Measurements from ENCODE around the gene RUNDC1.

DNA sequence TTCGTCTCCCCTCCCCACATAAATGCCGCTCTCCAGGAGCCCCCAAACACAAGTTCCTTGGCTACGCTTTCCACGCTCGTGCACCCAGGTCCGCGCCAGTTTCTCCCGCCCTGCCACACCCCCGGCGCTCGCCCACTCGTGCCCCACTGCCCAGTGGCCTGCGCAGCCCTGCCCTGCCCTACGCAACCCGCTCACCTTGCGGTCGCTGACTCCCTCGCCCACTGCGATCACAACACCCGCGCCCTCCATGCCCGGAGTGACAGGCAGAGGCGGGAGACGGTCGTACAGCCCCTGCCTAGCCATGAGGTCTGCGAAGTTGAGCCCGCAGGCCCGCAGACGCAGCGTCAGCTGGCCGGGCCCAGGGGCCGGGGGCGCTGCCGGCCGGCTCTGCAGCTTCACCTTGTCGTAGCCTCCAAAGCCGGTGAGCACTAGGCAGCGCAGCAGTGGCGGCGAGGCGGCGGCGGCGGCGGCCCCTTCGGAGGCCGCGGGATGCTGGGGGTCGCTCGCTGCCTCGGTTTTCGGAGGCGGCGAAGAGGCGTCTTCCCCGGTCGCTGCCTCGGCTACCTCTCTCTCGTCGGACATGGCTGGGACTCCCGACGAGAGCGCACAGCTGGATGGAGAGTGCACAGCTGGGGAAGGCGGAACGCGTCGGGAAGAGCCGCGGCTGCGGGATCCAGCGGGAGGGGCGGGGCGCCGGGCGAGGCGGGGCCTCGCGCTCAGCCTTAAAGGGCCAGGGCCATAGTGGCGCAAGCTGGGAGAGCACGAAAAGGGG is 41.6 kb downstream of the RUNDC1 start, which contains the start of gene VAT1:
- TF ChIP-seq POLR2A (IDR thresholded peaks at IDR 0.05; ENCODE audit: extremely low read depth, insufficient read length) = peak; percentile 48
- TF ChIP-seq, protein P1, sequence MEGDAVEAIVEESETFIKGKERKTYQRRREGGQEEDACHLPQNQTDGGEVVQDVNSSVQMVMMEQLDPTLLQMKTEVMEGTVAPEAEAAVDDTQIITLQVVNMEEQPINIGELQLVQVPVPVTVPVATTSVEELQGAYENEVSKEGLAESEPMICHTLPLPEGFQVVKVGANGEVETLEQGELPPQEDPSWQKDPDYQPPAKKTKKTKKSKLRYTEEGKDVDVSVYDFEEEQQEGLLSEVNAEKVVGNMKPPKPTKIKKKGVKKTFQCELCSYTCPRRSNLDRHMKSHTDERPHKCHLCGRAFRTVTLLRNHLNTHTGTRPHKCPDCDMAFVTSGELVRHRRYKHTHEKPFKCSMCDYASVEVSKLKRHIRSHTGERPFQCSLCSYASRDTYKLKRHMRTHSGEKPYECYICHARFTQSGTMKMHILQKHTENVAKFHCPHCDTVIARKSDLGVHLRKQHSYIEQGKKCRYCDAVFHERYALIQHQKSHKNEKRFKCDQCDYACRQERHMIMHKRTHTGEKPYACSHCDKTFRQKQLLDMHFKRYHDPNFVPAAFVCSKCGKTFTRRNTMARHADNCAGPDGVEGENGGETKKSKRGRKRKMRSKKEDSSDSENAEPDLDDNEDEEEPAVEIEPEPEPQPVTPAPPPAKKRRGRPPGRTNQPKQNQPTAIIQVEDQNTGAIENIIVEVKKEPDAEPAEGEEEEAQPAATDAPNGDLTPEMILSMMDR (IDR thresholded peaks at IDR 0.05; ENCODE audit: low read depth, low read length) = no peak
- TF ChIP-seq, protein P2, sequence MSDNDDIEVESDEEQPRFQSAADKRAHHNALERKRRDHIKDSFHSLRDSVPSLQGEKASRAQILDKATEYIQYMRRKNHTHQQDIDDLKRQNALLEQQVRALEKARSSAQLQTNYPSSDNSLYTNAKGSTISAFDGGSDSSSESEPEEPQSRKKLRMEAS (IDR thresholded peaks at IDR 0.05; ENCODE audit: low read depth, low read length) = no peak; the same call in 1 of the 2 replicates
- no peak for TF ChIP-seq MYC (IDR thresholded peaks at IDR 0.05; ENCODE audit: low read depth, low read length)

Measured in NB4 (cell line).